Measurements from ENCODE around the gene MIA.

- TF ChIP-seq EZH2phosphoT487 (IDR thresholded peaks at IDR 0.05; ENCODE audit: insufficient read depth, low read depth), result no peak
- TF ChIP-seq EZH2 (IDR thresholded peaks at IDR 0.05; ENCODE audit: insufficient read depth, poor library complexity, severe bottlenecking), result no peak
Observed at GRCh38 chr19:40797963-40798682, 22.8 kb downstream of the MIA start.

Data from GM23248 (cell line).